CD14-positive monocyte (primary cell): ENCODE measurements around the gene HS3ST6. TPM values are rescaled to one million over a fixed set of nuclear protein-coding genes. Genes with fewer than 3 reads are reported as not detected.

Source experiments
- DNase-seq, 3 donors: peaks; one replicate each; pipeline ENCODE4 v3.0.0-alpha.2; 2011 to 2022
- H2AFZ ChIP-seq: 2 replicates; pipeline ENCODE4 v1.6.0; 2012; ENCODE audit warnings: mild to moderate bottlenecking, low read depth, low read length, inconsistent platforms; ENCODE audit not compliant: insufficient read depth, poor library complexity, severe bottlenecking
- H3K27ac ChIP-seq, 2 donors: 1 replicate in 1 of 2; 2 replicates in 1 of 2; pipeline ENCODE4 v1.5.1; 2012 to 2013; ENCODE audit warnings: low read length in 2 of 2, control low read depth in 1 of 2, inconsistent platforms in 1 of 2, low read depth in 1 of 2, mild to moderate bottlenecking in 1 of 2
- H3K27me3 ChIP-seq, 2 donors: one replicate each; pipeline versions ENCODE4 v1.6.0 to v1.6.1; 2011 to 2013; ENCODE audit warnings: low read length in 2 of 2; ENCODE audit not compliant: control insufficient read depth in 2 of 2, insufficient read depth in 2 of 2
- H3K36me3 ChIP-seq, 2 donors: replicated peaks in 1 of 2; 1 replicate in 1 of 2; 2 replicates in 1 of 2; pipeline versions ENCODE4 v1.5.1 to v1.6.1; 2012 to 2013; ENCODE audit warnings: low read length in 2 of 2, control low read depth in 1 of 2, inconsistent platforms in 1 of 2, mild to moderate bottlenecking in 1 of 2; ENCODE audit not compliant: insufficient read depth in 2 of 2, control insufficient read depth in 1 of 2
- H3K4me1 ChIP-seq, 2 donors: 1 replicate in 1 of 2; 2 replicates in 1 of 2; pipeline versions ENCODE4 v1.5.1 to v1.6.1; 2012 to 2013; ENCODE audit warnings: low read length in 2 of 2, control low read depth in 1 of 2, inconsistent platforms in 1 of 2, mild to moderate bottlenecking in 1 of 2, moderate library complexity in 1 of 2; ENCODE audit not compliant: insufficient read depth in 2 of 2, control insufficient read depth in 1 of 2
- H3K4me2 ChIP-seq: replicated peaks from 2 replicates; pipeline ENCODE3; 2012; ENCODE audit warnings: low read length, moderate library complexity, mild to moderate bottlenecking; ENCODE audit not compliant: poor library complexity, severe bottlenecking; ENCODE audit errors: extremely low read depth
- H3K4me3 ChIP-seq, 3 experiments: fragments of 200-600 bp in 1 of 3; sonication (generic) in 1 of 3; replicated peaks in 1 of 3; 1 replicate in 2 of 3; 2 replicates in 1 of 3; pipeline ENCODE4 v1.5.1; 2011 to 2013; ENCODE audit warnings: low read length in 3 of 3, mild to moderate bottlenecking in 3 of 3, control low read depth in 2 of 3, low read depth in 2 of 3, inconsistent platforms in 1 of 3, moderate library complexity in 1 of 3
- H3K79me2 ChIP-seq: 2 replicates; pipeline ENCODE4 v1.6.0; 2012; ENCODE audit warnings: mild to moderate bottlenecking, control low read depth, inconsistent platforms, low read length, moderate library complexity; ENCODE audit not compliant: insufficient read depth
- H3K9ac ChIP-seq: 2 replicates; pipeline ENCODE4 v1.6.0; 2017; ENCODE audit warnings: low read length, mild to moderate bottlenecking; ENCODE audit not compliant: insufficient read depth, poor library complexity, severe bottlenecking
- H3K9me3 ChIP-seq, 2 donors: replicated peaks in 1 of 2; 1 replicate in 1 of 2; 2 replicates in 1 of 2; pipeline versions ENCODE4 v1.5.1 to v1.6.1; 2012 to 2013; ENCODE audit warnings: low read length in 2 of 2, control low read depth in 1 of 2; ENCODE audit not compliant: control insufficient read depth in 1 of 2, insufficient read depth in 1 of 2
- H4K20me1 ChIP-seq: 2 replicates; pipeline ENCODE4 v1.6.0; 2012; ENCODE audit warnings: mild to moderate bottlenecking, low read length, control low read depth, moderate library complexity; ENCODE audit not compliant: insufficient read depth
- H3K27ac Mint-ChIP-seq, 7 donors: one replicate each; pipeline ENCODE4 v1.8.0; 2020; ENCODE audit warnings: mild to moderate bottlenecking in 7 of 7, mixed read lengths in 7 of 7, moderate library complexity in 6 of 7, inconsistent platforms in 2 of 7
- H3K27me3 Mint-ChIP-seq, 3 donors: one replicate each; pipeline ENCODE4 v1.8.0; 2021 to 2022; ENCODE audit warnings: low read depth in 3 of 3, mild to moderate bottlenecking in 3 of 3, mixed read lengths in 3 of 3, moderate library complexity in 3 of 3, inconsistent platforms in 1 of 3
- H3K36me3 Mint-ChIP-seq, 2 donors: one replicate each; pipeline ENCODE4 v1.8.0; 2020; ENCODE audit warnings: mixed read lengths in 2 of 2, inconsistent platforms in 1 of 2, mild to moderate bottlenecking in 1 of 2
- H3K4me1 Mint-ChIP-seq: one replicate; pipeline ENCODE4 v1.8.0; 2020; ENCODE audit warnings: mild to moderate bottlenecking, mixed read lengths
- H3K4me3 Mint-ChIP-seq, 2 donors: one replicate each; pipeline ENCODE4 v1.8.0; 2020; ENCODE audit warnings: mild to moderate bottlenecking in 2 of 2, mixed read lengths in 2 of 2, moderate library complexity in 1 of 2
- H3K9me3 Mint-ChIP-seq, 7 donors: one replicate each; pipeline ENCODE4 v1.8.0; 2020 to 2022; ENCODE audit warnings: mixed read lengths in 7 of 7, mild to moderate bottlenecking in 6 of 7, moderate library complexity in 6 of 7, inconsistent platforms in 2 of 7
- WGBS: methylation state at CpG from one replicate; pipeline ENCODE4 v1.1.5; 2013; ENCODE audit warnings: missing lambda C conversion rate; ENCODE audit not compliant: insufficient coverage; 5-methylcytosine and 5-hydroxymethylcytosine counted together
- intact Hi-C, 2 donors: fragments of 100-400 bp; cut with micrococcal nuclease; formaldehyde crosslinking; loops; one replicate each; pipeline versions ENCODE4 v1.15.0 to v1.15.1; 2023
- polyA plus RNA-seq, 3 donors: library from polyadenylated mRNA; depleted of rRNA in 1 of 3; unstranded in 2 of 3; stranded (reverse) in 1 of 3; fragments of 300-500 nt in 2 of 3; fragments of >200 nt in 1 of 3; fragmentation: Illumina TruSeq in 2 of 3; gene quantifications; 1 replicate in 2 of 3; 2 replicates in 1 of 3; pipeline ENCODE4 v1.2.3, GENCODE V29; 2012 to 2021
- TF ChIP-seq, protein P1 (sequence below): fragments of 200-600 bp; IDR thresholded peaks from one replicate; pipeline ENCODE4 v1.8.0; 2022; ENCODE audit warnings: antibody characterized with exemption, mild to moderate bottlenecking

Gene HS3ST6
- polyA plus RNA-seq, 3 donors: not detected

DNA sequence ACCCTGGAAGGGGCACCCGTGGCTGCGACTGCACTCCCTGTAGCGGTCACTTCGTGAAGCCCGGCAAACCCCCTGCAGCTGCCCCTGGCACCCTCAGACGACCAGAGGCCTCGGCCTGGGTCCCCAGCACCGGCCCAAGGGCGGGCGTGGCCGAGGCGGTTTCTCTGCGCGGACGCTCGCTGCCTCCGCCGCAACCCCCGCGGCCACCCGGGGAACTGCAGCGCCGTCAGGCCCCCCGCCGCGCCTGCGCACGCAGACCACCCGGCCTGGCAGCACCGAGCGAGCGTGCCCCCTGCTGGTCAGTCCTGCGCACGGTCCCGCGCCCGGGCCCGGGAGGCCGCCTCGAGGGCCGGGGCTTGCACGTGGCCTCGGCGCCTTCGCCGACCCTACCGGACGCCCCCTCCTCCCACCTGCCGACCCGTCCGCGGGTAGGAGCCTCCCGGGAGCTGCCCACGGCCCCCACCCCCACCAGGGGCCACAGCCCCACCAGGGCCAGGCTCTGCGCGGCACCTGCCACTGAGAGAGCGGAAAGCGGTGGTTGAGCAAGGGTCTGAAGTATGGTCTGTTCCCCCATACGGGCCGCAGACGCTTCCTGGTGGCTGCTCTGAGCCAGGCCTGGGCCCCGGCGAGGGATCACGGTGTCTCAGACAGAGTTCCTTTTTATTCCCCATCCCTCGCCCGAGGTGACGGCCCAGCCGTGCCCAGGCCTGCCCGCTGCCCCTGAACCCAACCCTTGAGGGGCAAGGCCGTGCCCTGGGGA lies 11.5 kb upstream of the HS3ST6 start:
- Histone ChIP-seq H3K9ac (peak overlapping the region; percentile 63), H4K20me1 (no peaks in the 10 kb centered on the region), H2AFZ (peak overlapping the region; percentile 84), H3K4me2 (peak overlapping the region; percentile 96), H3K4me3 (peak overlapping the region; percentile 27 to 82 (median 52)), H3K27me3 (no peaks in the 10 kb centered on the region), H3K27ac (peak overlapping the region; percentile 45 to 59), H3K79me2 (no peaks in the 10 kb centered on the region), H3K9me3 (no peaks in the 10 kb centered on the region), H3K4me1 (peaks cover 10 to 18% of the 10 kb centered on the region in 2 donors), H3K36me3 (no peaks in the 10 kb centered on the region)
- intact Hi-C loops: loop anchor here (2.0 to 10.0 kb wide), 2 partner anchors 65 to 155 kb away; partner anchors contain the start of genes EME2 (in 1 of the 2), MRPS34 (in 1 of the 2) and NME3 (in 1 of the 2)
- Mint-ChIP-seq H3K4me3 (peak overlapping the region; percentile 80 to 87), H3K27me3 (peaks cover 8 to 12% (median 8%) of the 10 kb centered on the region in 3 donors), H3K9me3 (no peaks in the 10 kb centered on the region), H3K36me3 (no peaks in the 10 kb centered on the region), H3K27ac (no peak overlapping the region), H3K4me1 (peaks cover 20% of the 10 kb centered on the region)
- TF ChIP-seq, protein P1, sequence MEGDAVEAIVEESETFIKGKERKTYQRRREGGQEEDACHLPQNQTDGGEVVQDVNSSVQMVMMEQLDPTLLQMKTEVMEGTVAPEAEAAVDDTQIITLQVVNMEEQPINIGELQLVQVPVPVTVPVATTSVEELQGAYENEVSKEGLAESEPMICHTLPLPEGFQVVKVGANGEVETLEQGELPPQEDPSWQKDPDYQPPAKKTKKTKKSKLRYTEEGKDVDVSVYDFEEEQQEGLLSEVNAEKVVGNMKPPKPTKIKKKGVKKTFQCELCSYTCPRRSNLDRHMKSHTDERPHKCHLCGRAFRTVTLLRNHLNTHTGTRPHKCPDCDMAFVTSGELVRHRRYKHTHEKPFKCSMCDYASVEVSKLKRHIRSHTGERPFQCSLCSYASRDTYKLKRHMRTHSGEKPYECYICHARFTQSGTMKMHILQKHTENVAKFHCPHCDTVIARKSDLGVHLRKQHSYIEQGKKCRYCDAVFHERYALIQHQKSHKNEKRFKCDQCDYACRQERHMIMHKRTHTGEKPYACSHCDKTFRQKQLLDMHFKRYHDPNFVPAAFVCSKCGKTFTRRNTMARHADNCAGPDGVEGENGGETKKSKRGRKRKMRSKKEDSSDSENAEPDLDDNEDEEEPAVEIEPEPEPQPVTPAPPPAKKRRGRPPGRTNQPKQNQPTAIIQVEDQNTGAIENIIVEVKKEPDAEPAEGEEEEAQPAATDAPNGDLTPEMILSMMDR: peak; percentile 100
- peak; percentile 84 to 91 (median 84) for DNase-seq
- WGBS: 2% methylated on average over 54 of the region's 70 CpGs

DNA sequence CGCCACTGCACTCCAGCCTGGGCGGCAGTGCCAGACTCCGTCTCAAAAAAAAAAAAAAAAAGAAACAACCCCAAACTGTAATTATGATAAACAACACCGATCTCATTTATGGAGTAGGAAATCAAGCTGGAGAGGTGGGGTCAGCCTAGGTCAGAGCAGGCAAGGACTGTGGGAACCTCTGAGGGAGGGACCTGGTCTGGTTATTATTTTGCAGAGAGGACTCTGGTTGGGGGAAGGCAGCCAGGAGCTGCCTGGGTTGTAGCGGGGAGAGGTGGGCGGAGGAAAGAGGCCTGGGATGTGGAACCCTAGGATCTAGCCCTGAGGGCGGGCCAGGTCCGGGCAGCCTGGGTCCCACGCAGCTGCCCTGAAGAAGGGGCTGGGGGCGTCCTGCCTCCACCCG lies 10.9 kb upstream of the HS3ST6 start:
- TF ChIP-seq, protein P1: no peak
- no peaks in the 10 kb centered on the region for H4K20me1 ChIP-seq
- peak overlapping the region; percentile 96 for H3K4me2 ChIP-seq
- peak overlapping the region in 1 of 2 donors; percentile 45 for H3K27ac ChIP-seq
- DNase-seq: no peak
- peaks cover 0 to 6% of the 10 kb centered on the region in 2 donors for H3K27me3 ChIP-seq
- H2AFZ ChIP-seq: peak overlapping the region; percentile 84
- peaks cover 10 to 18% of the 10 kb centered on the region in 2 donors for H3K4me1 ChIP-seq
- Mint-ChIP-seq H3K27ac (peak overlapping the region in 4 of 7 donors; percentile 37 to 80 (median 68)), H3K4me1 (peaks cover 20% of the 10 kb centered on the region), H3K9me3 (no peaks in the 10 kb centered on the region), H3K4me3 (peak overlapping the region; percentile 80 to 87), H3K27me3 (peaks cover 12 to 19% (median 15%) of the 10 kb centered on the region in 3 donors), H3K36me3 (no peaks in the 10 kb centered on the region)
- no peaks in the 10 kb centered on the region for H3K36me3 ChIP-seq
- WGBS: 20% methylated on average over 3 of the region's 11 CpGs
- H3K9me3 ChIP-seq: no peaks in the 10 kb centered on the region
- H3K9ac ChIP-seq: peak overlapping the region; percentile 63
- H3K79me2 ChIP-seq: no peaks in the 10 kb centered on the region
- intact Hi-C loops: loop anchor here in 1 of 2 donors (2.0 kb wide), 1 partner anchor 64 kb away; no protein-coding TSS in a partner anchor
- H3K4me3 ChIP-seq: peak overlapping the region; percentile 27 to 82 (median 52)
